Keratinocyte (primary cell): ENCODE results near the gene ZNG1A.
"Not testable (repeated sequence)": the region's sequence is repeated elsewhere in the genome, so short reads cannot be mapped to it uniquely, and the experiment has no call there.

Source experiments
- CTCF ChIP-seq, 3 experiments: IDR thresholded peaks in 1 of 3; conservative IDR thresholded peaks in 1 of 3; optimal IDR thresholded peaks in 1 of 3; 2 replicates in 2 of 3; 3 replicates in 1 of 3; pipeline versions ENCODE3 to v1.5.1; 2011; ENCODE audit warnings: low read length in 3 of 3, mild to moderate bottlenecking in 3 of 3, moderate library complexity in 2 of 3, control low read depth in 1 of 3, inconsistent platforms in 1 of 3; ENCODE audit not compliant: insufficient read depth in 2 of 3; ENCODE audit errors: extremely low read depth in 1 of 3
- EZH2 ChIP-seq: IDR thresholded peaks from one replicate; pipeline ENCODE4 v1.6.1; 2012; ENCODE audit warnings: inconsistent platforms, mild to moderate bottlenecking, low read length, moderate library complexity

GRCh38 chr9:117144-117994, 61.5 kb downstream of the ZNG1A start:
- not testable (repeated sequence) for TF ChIP-seq CTCF (optimal IDR thresholded peaks at IDR 0.05 in 1 of 3, IDR thresholded peaks at IDR 0.05 in 1 of 3, conservative IDR thresholded peaks at IDR 0.05 in 1 of 3; ENCODE audit: extremely low read depth in 1 of 3, insufficient read depth in 2 of 3, low read length in 3 of 3); EZH2
